NCI-H524 treated with DMSO at 0.1 percent for 48 hours (cell line): Measurements from ENCODE around the gene GNG13.

Experiments used
- DNase-seq: peaks from one replicate; lab custom pipeline; 2025; lab: John Stamatoyannopoulos, UW

GNG13 gene

DNA sequence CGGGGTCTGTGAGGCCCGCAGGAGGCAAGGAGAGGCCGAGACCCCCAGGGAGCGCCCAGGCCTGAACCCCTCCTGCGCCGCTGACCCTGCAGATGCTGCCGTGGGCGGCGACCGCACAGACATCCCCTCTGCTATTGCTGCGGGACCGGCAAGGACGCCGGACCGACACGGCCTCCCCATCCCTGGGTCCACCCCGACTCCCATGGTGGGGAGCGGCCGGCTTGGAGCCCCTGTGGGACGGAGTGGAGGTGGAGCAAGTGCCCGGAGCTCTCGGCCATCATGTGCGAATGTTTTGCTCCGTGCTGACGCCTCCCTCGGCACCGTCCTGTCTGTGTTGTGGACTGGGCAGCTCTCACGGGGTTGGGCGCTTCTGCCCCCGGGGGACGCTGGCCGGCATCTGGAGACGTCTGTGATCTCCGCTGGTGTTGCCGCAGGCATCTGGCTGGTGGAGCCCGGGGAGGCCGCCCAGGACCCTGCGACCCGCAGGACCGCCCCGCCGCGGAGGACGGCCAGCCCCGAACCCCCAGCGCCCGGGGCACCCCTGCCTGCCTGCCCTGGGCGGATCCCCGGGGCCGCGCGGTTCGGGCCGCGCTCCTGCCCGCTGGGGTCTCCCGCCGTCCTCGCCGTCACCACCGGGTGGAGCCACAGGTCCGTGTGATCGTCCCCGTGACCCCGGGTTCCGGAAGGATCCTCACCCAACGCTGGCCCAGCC is 12.8 kb upstream of the GNG13 start:
- DNase-seq: no peak

DNA sequence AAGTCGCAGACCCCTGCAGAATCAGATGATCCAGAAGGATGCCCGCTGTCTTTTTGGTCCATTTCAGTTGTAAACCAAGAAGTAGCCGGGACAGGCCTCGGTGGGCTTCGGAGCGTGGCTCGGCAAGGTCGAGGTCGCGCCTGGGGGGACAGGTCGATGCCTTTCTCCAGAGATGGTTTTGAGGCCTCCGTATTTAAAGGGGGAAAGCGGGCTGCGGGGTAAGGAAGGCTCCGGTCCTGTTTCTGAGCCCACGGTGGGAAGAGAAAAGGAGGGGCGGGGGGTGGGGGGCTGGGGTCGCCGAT is 7.5 kb upstream of the GNG13 start:
- DNase-seq: no peak

GRCh38 chr16:807347-808084 is 7.0 kb upstream of the GNG13 start:
- DNase-seq: peak; percentile 42

GRCh38 chr16:805474-805873 is 4.9 kb upstream of the GNG13 start:
- DNase-seq: no peak

DNA sequence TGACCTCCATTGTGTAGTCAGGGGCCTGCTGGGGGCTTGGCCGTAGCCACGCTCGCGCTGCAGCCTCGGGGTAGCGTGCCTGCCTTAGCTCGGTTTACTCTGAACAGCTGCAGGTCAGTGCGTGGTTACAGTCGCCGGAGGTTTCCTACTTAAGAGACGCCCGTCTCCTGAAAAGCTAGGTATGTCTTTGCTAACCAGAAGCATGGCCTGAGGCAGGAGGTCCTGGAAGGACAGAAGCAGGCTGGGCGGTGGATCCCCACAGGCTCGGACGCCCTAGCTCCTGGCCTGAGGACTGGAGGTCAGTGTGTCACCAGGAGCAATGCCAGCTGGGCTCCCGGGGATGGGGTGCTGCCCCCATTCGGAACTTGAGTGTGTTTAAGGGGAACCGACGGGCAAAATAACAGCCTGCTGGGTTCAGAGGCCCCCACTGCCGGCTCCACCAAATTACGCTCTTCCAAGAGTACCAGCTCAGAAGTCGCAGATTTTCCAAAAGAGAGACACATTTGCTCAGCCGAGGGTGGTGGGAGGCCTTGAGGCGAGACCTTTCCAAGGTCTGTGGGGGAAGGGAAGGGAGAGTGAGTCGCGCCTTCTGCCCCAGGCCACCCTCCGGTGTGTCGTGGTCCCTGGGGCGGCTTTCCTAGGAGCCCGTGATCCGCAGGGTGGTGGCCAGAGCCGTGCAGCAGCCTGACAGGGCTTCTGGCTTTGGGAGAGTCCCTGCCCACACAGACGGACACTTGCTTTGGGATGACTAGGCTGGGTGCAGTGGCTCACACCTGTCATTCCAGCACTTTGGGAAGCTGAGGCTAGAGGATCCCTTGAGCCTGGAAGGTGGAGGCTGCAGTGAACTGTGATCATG is 3.9 kb upstream of the GNG13 start:
- no peak for DNase-seq

DNA sequence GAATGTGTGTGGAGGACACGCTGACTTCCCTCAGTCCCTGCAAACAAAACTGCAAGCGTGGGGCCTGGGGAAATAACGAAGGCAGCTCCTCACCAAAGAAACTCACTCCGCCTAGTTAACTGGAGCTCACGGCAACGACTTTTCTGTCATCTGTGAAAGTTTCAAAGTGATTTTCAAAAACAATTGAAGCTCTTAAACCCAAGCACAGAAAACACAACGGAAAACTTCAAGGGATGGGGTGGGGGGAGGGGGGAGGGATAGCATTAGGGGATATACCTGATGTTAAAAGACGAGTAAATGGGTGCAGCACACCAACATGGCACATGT is 3.2 kb upstream of the GNG13 start:
- DNase-seq: no peak

GRCh38 chr16:802914-803753 is 2.6 kb upstream of the GNG13 start:
- DNase-seq: no peak

- DNase-seq: no peak
These were observed 1.9 kb upstream of the GNG13 start for GRCh38 chr16:802461-802860.

GRCh38 chr16:801584-802363 is 1.2 kb upstream of the GNG13 start:
- no peak for DNase-seq

DNA sequence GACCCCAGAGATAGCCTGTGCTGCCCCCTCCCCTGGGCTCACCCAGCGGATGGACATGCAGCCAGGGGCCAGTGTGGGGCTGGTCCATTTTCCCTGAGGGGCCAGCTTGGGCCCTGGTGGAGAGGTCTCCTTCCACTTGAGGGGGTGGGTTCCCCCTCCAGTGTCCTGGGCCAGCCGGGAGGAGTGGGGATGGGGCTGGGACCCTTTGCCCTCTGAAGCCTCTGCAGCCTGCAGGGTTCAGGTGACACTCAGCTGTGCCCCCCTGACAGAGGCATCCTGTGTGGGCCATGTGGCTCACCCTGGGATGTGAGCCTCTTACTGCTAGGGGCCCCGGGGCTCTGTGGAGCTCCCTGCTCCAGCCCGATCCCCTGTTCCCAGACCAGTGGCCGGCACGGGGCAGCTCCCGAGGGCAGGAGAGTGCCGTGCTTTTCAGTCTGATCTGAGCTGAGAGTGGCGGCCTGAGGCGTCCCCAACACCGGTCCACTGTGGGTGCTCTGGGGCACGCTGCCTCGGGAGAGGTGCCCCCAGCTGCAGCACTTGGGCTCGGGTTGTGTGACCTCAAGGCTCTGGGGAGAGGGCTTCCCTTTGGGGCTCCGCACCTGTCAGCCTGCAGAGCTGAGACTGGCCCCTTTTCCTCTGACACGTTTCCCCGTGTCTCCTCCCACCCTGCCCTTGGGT is 439 bp upstream of the GNG13 start:
- DNase-seq: no peak

- DNase-seq: no peak
These were observed 1.2 kb downstream of the GNG13 start for GRCh38 chr16:799111-799947.

- DNase-seq: no peak
These were observed 1.9 kb downstream of the GNG13 start for GRCh38 chr16:798666-799065.

GRCh38 chr16:797686-798085 is 2.8 kb downstream of the GNG13 start:
- no peak for DNase-seq

DNA sequence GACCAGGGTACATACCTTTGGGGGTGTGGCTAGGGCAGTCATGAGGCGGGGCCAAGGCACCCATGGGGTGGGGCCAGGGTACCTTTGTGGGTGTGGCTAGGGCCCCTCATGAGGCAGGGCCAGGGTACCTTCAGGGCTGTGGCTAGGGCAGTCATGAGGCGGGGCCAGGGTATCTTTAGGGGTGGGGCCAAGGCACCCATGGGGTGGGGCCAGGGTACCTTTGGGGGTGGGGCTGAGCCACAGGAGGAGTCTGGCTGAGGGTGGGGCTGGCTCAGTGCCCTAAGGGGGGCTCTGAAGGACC is 3.5 kb downstream of the GNG13 start:
- no peak for DNase-seq

DNA sequence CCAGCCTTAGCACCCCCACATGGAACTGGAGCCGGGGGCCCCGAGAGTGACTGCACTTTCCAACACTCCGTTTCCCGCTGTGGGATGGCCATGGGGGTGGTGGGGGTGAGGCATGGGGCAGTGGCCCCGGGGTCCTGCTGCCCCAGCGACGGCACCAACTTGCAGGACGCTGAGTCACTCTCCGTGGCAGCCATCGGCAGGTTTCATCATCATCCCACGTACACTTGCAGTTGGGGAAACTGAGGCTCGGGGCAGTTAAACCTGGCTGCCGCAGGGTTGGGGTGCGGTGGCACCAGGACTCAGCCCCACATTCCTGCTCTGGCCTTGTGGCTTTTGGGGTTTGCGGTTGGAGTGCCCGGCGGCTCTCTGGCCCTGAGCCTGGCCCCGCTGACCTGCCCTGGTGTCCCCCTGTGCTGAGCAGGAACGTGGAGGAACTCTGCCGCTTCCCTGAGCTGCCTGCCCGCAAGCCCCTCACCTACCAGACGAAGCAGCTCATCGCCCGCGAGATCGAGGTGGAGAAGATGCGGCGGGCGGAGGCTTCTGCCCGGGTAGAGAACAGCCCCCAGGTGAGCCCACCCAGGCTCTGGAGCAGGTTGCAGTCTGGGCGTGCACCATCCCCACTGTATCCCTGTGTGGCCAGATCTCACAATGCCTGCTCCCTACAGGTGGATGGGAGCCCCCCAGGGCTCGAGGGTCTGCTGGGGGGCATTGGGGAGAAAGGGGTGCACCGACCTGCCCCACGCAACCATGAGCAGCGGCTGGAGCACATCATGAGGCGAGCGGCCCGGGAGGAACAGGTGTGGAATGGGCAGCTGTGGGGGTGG is 4.0 kb downstream of the GNG13 start:
- no peak for DNase-seq

DNA sequence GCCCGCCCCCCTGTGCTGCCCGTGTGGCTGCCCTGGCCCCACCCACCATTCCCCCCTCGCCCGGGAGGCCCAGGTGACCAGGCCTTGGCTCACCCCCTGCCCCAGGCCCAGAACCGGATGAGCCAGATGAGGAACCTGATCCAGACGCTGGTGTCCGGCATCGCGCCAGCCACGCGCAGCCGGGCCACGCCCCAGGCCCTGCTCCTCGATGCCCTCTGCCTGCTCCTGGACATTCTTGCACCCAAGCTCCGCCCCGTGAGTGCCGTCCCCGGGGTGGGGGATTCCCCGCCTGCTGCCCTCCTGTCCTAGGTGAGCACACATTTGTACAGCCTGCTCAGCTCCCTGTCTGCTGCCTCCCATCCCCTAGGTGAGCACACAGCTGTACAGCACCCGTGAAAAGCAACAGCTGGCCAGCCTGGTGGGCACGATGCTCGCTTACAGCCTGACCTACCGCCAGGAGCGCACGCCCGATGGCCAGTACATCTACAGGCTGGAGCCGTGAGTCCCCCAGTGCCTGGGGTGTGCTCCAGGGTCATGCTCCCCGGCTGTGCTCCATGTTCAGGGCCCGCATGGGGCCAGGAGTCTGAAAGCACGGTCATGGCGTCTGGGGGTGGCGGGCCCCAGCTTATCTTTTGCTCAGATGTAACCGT is 4.8 kb downstream of the GNG13 start:
- DNase-seq: no peak

- no peak for DNase-seq
These were observed 5.6 kb downstream of the GNG13 start for GRCh38 chr16:794853-795466.

DNA sequence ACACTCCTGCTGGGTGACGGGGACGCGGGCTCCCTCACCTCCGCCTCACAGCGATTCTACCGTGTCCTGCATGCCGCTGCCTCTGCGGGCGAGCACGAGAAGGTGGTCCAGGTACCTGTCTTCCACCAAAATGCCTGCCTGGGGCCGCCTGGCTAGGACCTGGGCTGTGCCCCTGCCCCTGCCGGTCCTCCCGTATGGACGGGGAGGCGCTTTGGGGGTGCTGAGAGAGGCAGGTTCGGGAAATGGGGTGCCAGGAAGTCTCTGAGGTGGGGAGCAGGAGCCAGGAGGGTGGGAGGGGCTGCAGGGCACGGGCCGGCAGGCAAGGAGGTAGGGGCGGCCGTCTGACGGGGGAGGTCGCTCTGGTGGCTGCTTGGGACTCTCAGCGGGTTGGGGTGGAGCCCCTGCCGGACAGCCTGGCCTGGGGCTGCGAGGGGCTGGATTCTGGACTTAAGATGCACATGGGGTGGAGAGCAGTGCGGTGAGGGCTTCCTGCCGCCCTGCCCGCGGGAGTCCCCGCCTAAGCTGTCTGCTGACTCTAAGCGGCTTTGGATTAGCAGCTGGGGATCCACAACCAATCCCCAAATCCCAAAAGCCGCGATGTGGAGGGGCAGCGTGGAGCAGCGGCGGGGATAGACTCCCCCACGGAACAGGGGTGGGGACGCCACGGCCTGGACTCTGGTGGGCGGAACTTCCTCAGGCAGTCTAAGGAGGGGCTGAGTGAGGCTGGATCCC is 6.3 kb downstream of the GNG13 start:
- DNase-seq: no peak
